K562 (cell line): ENCODE measurements around the gene ITPR2. TPM values are rescaled to one million over a fixed set of nuclear protein-coding genes. Genes with fewer than 3 reads are reported as not detected.

Experiments
- ETS2 ChIP-seq: IDR thresholded peaks from 2 replicates; pipeline ENCODE4 v1.6.1; 2016; ENCODE audit warnings: borderline replicate concordance, missing genetic modification characterization, mild to moderate bottlenecking, moderate library complexity, missing compliant biosample characterization; ENCODE audit not compliant: poor library complexity, severe bottlenecking
- ETV1 ChIP-seq: fragments of 450-650 bp; conservative IDR thresholded peaks from 2 replicates; pipeline ENCODE4 v1.6.1; 2016; ENCODE audit warnings: missing genetic modification characterization, control low read depth, low read depth, missing compliant biosample characterization
- EZH2 ChIP-seq: IDR thresholded peaks from 2 replicates; pipeline ENCODE4 v1.6.1; 2012; ENCODE audit warnings: low read depth, mild to moderate bottlenecking, inconsistent platforms, low read length, borderline replicate concordance
- HDAC6 ChIP-seq: IDR thresholded peaks from 2 replicates; pipeline ENCODE4 v1.6.1; 2012; ENCODE audit warnings: low read depth, mild to moderate bottlenecking, control low read depth, inconsistent platforms, low read length, moderate library complexity
- KDM5B ChIP-seq: fragments of 200-600 bp; sonication (generic); IDR thresholded peaks from 2 replicates; pipeline ENCODE4 v1.6.1; 2012; ENCODE audit warnings: low read depth, mild to moderate bottlenecking, moderate library complexity, low read length, control low read depth, inconsistent platforms; ENCODE audit not compliant: insufficient replicate concordance
- MEF2A ChIP-seq: IDR thresholded peaks from 2 replicates; pipeline ENCODE4 v1.6.1; 2011; ENCODE audit warnings: low read depth, mild to moderate bottlenecking, low read length, moderate library complexity; ENCODE audit not compliant: control insufficient read depth
- MEIS2 ChIP-seq: fragments of 450-650 bp; IDR thresholded peaks from 2 replicates; pipeline ENCODE4 v1.6.1; 2014; ENCODE audit warnings: mild to moderate bottlenecking; ENCODE audit not compliant: partially characterized antibody
- MTA3 ChIP-seq: fragments of 450-650 bp; formaldehyde crosslinking; IDR thresholded peaks from 2 replicates; pipeline ENCODE4 v1.6.1; 2017; ENCODE audit warnings: mild to moderate bottlenecking, borderline replicate concordance
- POLR2B ChIP-seq: fragments of 450-650 bp; IDR thresholded peaks from 2 replicates; pipeline ENCODE4 v1.6.1; 2018; ENCODE audit warnings: low read depth; ENCODE audit not compliant: partially characterized antibody
- SAFB2 ChIP-seq: fragments of 200-400 bp; formaldehyde crosslinking; IDR thresholded peaks from 2 replicates; pipeline ENCODE4 v1.6.1; 2018; ENCODE audit warnings: borderline replicate concordance, low read length, low read depth, moderate library complexity; ENCODE audit not compliant: severe bottlenecking
- SAP30 ChIP-seq: fragments of 200-600 bp; sonication (generic); IDR thresholded peaks from 2 replicates; pipeline ENCODE4 v1.6.1; 2012; ENCODE audit warnings: borderline replicate concordance, low read depth, mild to moderate bottlenecking, moderate library complexity, low read length, control low read depth, inconsistent platforms; ENCODE audit not compliant: insufficient read depth, poor library complexity, severe bottlenecking
- SOX6 ChIP-seq: fragments of 450-650 bp; IDR thresholded peaks from 2 replicates; pipeline ENCODE4 v1.6.1; 2014; ENCODE audit warnings: mild to moderate bottlenecking
- TEAD4 ChIP-seq, 2 experiments: sonication (generic) in 1 of 2; formaldehyde crosslinking in 1 of 2; IDR thresholded peaks; 2 replicates each; pipeline versions ENCODE4 v1.6.1 to v1.8.0; 2012 to 2022; ENCODE audit warnings: borderline replicate concordance in 1 of 2, inconsistent platforms in 1 of 2, low read length in 1 of 2, mild to moderate bottlenecking in 1 of 2, missing genetic modification reagents in 1 of 2
- ZBTB8A ChIP-seq: fragments of 450-650 bp; IDR thresholded peaks from 2 replicates; pipeline ENCODE4 v1.6.1; 2018; ENCODE audit warnings: mild to moderate bottlenecking, moderate library complexity; ENCODE audit not compliant: partially characterized antibody
- ZNF282 ChIP-seq: sonication (generic); formaldehyde crosslinking; IDR thresholded peaks from 2 replicates; pipeline ENCODE4 v1.8.1; 2023; ENCODE audit warnings: missing genetic modification reagents
- polyA plus RNA-seq, 8 experiments: library from polyadenylated mRNA; depleted of rRNA in 4 of 8; stranded (reverse) in 5 of 8; unstranded in 3 of 8; fragments of >200 nt; fragmentation: Nextera tagmentation in 2 of 8; fragmentation: Illumina TruSeq in 1 of 8; extraction: Ambion mirVana in 2 of 8; extraction: Trizol in 1 of 8; gene quantifications; 2 replicates each; pipeline versions ENCODE4 v1.2.1 to v1.2.3, GENCODE V29; 2011 to 2014; ENCODE audit warnings: inconsistent platforms in 1 of 8, missing spikeins in 1 of 8
- total RNA-seq, 7 experiments: library from RNA; depleted of rRNA in 6 of 7; stranded (reverse); fragments of >200 nt in 6 of 7; fragmentation: Illumina TruSeq in 2 of 7; extraction: Trizol in 2 of 7; gene quantifications; 2 replicates each; pipeline versions ENCODE4 v1.2.1 to v1.2.3, GENCODE V29; 2011 to 2021; ENCODE audit warnings: low replicate concordance in 1 of 7
- TF ChIP-seq, protein P1 (sequence below), 2 experiments: IDR thresholded peaks; 2 replicates each; pipeline ENCODE4 v1.6.1; 2011; ENCODE audit warnings: borderline replicate concordance in 1 of 2, control low read depth in 1 of 2, low read depth in 1 of 2, low read length in 1 of 2, mild to moderate bottlenecking in 1 of 2, mixed read lengths in 1 of 2, moderate library complexity in 1 of 2; ENCODE audit not compliant: insufficient read depth in 1 of 2, insufficient read length in 1 of 2, poor library complexity in 1 of 2, severe bottlenecking in 1 of 2; ENCODE audit errors: extremely low read depth in 1 of 2
- TF ChIP-seq, protein P2 (sequence below): fragments of 250-450 bp; sonication (Bioruptor Pico); IDR thresholded peaks from 2 replicates; pipeline ENCODE4 v1.4.0; 2020; ENCODE audit warnings: mild to moderate bottlenecking
- TF ChIP-seq, protein P3 (sequence below): fragments of 450-650 bp; IDR thresholded peaks from 2 replicates; pipeline ENCODE4 v1.6.1; 2016
- TF ChIP-seq, protein P4 (sequence below): fragments of 250-450 bp; sonication (Bioruptor Pico); IDR thresholded peaks from 2 replicates; pipeline ENCODE4 v1.9.0; 2021; ENCODE audit warnings: mild to moderate bottlenecking

ITPR2 gene
- total and polyA plus RNA-seq, 9 of the 15 experiments (the other 6 are each of a cell fraction or from before 2014, with no cell fraction given) = 0.21 to 3.3 (median 0.95) TPM

DNA sequence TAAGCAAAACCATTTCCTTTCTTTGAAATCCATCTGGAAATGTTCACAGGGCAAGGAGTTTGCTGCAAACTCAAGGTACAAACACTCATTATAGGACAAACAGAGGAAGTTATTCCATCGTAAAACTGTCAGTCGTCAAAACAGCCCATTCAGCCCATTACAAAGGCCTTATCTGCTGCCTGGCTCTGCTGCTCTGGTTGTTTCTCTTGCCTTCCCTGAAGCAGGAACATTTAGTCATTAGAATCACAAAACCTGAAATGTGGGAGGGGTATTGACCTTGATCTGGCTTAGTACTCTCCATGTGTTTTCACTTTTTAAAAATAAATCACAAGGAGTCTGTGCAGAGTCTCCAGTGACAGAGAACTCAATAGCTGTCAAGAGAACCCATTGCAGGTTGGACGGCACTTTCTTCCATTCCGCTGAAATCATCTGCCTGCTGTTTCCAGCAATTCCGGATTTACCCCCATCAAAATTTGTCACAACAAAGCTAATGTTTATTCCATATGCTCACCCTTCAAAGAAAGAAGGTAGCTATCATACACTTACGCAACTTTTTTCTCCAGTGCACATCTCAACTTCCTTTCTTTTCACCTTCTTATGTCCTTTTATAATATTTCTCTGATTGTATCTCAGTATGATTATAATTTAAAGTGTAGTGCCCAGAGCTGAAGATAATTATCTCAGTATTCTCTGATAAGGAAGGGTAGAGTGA, 24.6 kb upstream of the ITPR2 start (continued):
- TF ChIP-seq MEIS2 (peak; percentile 54), ZNF282 (no peak), ETS2 (tag) (no peak), TEAD4 (IDR thresholded peaks at IDR 0.05; ENCODE audit: low read length) (no peak), TEAD4 (CRISPR knock-in tag; IDR thresholded peaks at IDR 0.05; ENCODE audit: borderline replicate concordance) (no peak), SAP30 (no peak), MEF2A (no peak), KDM5B (no peak), ZBTB8A (no peak), SAFB2 (no peak), EZH2 (no peak), HDAC6 (no peak), SOX6 (peak; percentile 37; the same call in 1 of the 2 replicates), MTA3 (no peak), ETV1 (tag) (no peak), POLR2B (no peak)
- TF ChIP-seq, protein P1, sequence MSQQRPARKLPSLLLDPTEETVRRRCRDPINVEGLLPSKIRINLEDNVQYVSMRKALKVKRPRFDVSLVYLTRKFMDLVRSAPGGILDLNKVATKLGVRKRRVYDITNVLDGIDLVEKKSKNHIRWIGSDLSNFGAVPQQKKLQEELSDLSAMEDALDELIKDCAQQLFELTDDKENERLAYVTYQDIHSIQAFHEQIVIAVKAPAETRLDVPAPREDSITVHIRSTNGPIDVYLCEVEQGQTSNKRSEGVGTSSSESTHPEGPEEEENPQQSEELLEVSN (IDR thresholded peaks at IDR 0.05; ENCODE audit: borderline replicate concordance in 1 of 2, extremely low read depth in 1 of 2, insufficient read depth in 1 of 2, insufficient read length in 1 of 2, low read depth in 1 of 2, low read length in 1 of 2, poor library complexity in 1 of 2, severe bottlenecking in 1 of 2) = no peak
- TF ChIP-seq, protein P2, sequence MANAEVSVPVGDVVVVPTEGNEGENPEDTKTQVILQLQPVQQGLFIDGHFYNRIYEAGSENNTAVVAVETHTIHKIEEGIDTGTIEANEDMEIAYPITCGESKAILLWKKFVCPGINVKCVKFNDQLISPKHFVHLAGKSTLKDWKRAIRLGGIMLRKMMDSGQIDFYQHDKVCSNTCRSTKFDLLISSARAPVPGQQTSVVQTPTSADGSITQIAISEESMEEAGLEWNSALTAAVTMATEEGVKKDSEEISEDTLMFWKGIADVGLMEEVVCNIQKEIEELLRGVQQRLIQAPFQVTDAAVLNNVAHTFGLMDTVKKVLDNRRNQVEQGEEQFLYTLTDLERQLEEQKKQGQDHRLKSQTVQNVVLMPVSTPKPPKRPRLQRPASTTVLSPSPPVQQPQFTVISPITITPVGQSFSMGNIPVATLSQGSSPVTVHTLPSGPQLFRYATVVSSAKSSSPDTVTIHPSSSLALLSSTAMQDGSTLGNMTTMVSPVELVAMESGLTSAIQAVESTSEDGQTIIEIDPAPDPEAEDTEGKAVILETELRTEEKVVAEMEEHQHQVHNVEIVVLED (CRISPR knock-in tag) = no peak
- TF ChIP-seq, protein P3, sequence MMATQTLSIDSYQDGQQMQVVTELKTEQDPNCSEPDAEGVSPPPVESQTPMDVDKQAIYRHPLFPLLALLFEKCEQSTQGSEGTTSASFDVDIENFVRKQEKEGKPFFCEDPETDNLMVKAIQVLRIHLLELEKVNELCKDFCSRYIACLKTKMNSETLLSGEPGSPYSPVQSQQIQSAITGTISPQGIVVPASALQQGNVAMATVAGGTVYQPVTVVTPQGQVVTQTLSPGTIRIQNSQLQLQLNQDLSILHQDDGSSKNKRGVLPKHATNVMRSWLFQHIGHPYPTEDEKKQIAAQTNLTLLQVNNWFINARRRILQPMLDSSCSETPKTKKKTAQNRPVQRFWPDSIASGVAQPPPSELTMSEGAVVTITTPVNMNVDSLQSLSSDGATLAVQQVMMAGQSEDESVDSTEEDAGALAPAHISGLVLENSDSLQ = peak; percentile 40; the same call in 1 of the 2 replicates
- TF ChIP-seq, protein P4, sequence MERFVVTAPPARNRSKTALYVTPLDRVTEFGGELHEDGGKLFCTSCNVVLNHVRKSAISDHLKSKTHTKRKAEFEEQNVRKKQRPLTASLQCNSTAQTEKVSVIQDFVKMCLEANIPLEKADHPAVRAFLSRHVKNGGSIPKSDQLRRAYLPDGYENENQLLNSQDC (CRISPR knock-in tag) = no peak
